Karpas-422 (cell line): ENCODE data around the gene AGBL4. TPM values are rescaled to one million over a fixed set of nuclear protein-coding genes. Genes with fewer than 3 reads are reported as not detected.

Source experiments
- DNase-seq: peaks from one replicate; pipeline ENCODE4 v3.0.0-alpha.2; 2015
- H2AFZ ChIP-seq: fragments of 200-600 bp; sonication (generic); 2 replicates; pipeline ENCODE4 v1.6.1; 2014; ENCODE audit warnings: antibody characterized with exemption, low read length, mixed read lengths
- H3K27ac ChIP-seq: fragments of 200-600 bp; sonication (generic); 2 replicates; pipeline ENCODE4 v1.5.1; 2014; ENCODE audit warnings: mild to moderate bottlenecking, low read length, moderate library complexity
- H3K27me3 ChIP-seq: fragments of 200-600 bp; sonication (generic); 2 replicates; pipeline ENCODE4 v1.6.1; 2014; ENCODE audit warnings: low read length, mixed read lengths
- H3K36me3 ChIP-seq: fragments of 200-600 bp; sonication (generic); 2 replicates; pipeline ENCODE4 v1.6.1; 2014; ENCODE audit warnings: low read length, mixed read lengths; ENCODE audit not compliant: insufficient read depth
- H3K4me1 ChIP-seq: fragments of 200-600 bp; sonication (generic); 2 replicates; pipeline ENCODE4 v1.6.1; 2014; ENCODE audit warnings: mild to moderate bottlenecking, low read length, mixed read lengths
- H3K4me2 ChIP-seq: fragments of 200-600 bp; sonication (generic); 2 replicates; pipeline ENCODE4 v1.6.1; 2014; ENCODE audit warnings: low read length, low read depth, mild to moderate bottlenecking; ENCODE audit not compliant: poor library complexity, severe bottlenecking
- H3K4me3 ChIP-seq: fragments of 200-600 bp; sonication (generic); 2 replicates; pipeline ENCODE4 v1.5.1; 2014; ENCODE audit warnings: mild to moderate bottlenecking, antibody characterized with exemption, low read length, mixed read lengths
- H3K79me2 ChIP-seq: fragments of 200-600 bp; sonication (generic); 2 replicates; pipeline ENCODE4 v1.6.1; 2014; ENCODE audit warnings: mild to moderate bottlenecking, low read length, mixed read lengths
- H3K9ac ChIP-seq: fragments of 200-600 bp; sonication (generic); 2 replicates; pipeline ENCODE4 v1.6.0; 2014; ENCODE audit warnings: low read length
- H3K9me2 ChIP-seq: fragments of 200-600 bp; sonication (generic), shearing (Covaris generic); replicated peaks from 2 replicates; pipeline ENCODE4 v1.6.0; 2014; ENCODE audit warnings: mild to moderate bottlenecking, low read length, moderate library complexity; ENCODE audit not compliant: insufficient read depth
- H3K9me3 ChIP-seq: fragments of 300-700, 200-600 bp; sonication (generic); 2 replicates; pipeline ENCODE4 v1.6.1; 2014; ENCODE audit warnings: low read length, mixed read lengths
- H4K20me1 ChIP-seq: fragments of 200-600 bp; sonication (generic); 2 replicates; pipeline ENCODE4 v1.6.1; 2014; ENCODE audit warnings: mild to moderate bottlenecking, antibody characterized with exemption, low read length, low read depth; ENCODE audit not compliant: insufficient read depth
- total RNA-seq: library from RNA; depleted of rRNA; stranded (reverse); fragments of >200 nt; shearing (Covaris generic); gene quantifications from 2 replicates; pipeline ENCODE4 v1.2.3, GENCODE V29; 2014; ENCODE audit warnings: low replicate concordance

AGBL4 gene
- total RNA-seq, 1 experiment from 2014 or later: not detected

GRCh38 chr1:49394200-49394599 is 629.6 kb downstream of the AGBL4 start:
- H3K4me2 ChIP-seq: no peak overlapping the region
- H3K27ac ChIP-seq: no peak overlapping the region
- H3K4me1 ChIP-seq: no peaks in the 10 kb centered on the region
- H3K79me2 ChIP-seq: no peaks in the 10 kb centered on the region
- DNase-seq: no peak
- no peaks in the 10 kb centered on the region for H4K20me1 ChIP-seq
- H3K9me3 ChIP-seq: no peaks in the 10 kb centered on the region
- no peaks in the 10 kb centered on the region for H3K27me3 ChIP-seq
- no peak overlapping the region for H3K9ac ChIP-seq
- H3K36me3 ChIP-seq: no peaks in the 10 kb centered on the region
- H3K4me3 ChIP-seq: no peak overlapping the region
- no peaks in the 10 kb centered on the region for H3K9me2 ChIP-seq
- no peak overlapping the region for H2AFZ ChIP-seq

- no peaks in the 10 kb centered on the region for H3K9me3 ChIP-seq
- H3K27me3 ChIP-seq: no peaks in the 10 kb centered on the region
- no peaks in the 10 kb centered on the region for H3K36me3 ChIP-seq
- H4K20me1 ChIP-seq: no peaks in the 10 kb centered on the region
- no peak overlapping the region for H3K9ac ChIP-seq
- H3K4me3 ChIP-seq: no peak overlapping the region
- H3K4me2 ChIP-seq: no peak overlapping the region
- DNase-seq: peak; percentile 35
- H3K79me2 ChIP-seq: no peaks in the 10 kb centered on the region
- no peak overlapping the region for H3K27ac ChIP-seq
- H3K4me1 ChIP-seq: no peaks in the 10 kb centered on the region
- H2AFZ ChIP-seq: no peak overlapping the region
- H3K9me2 ChIP-seq: no peaks in the 10 kb centered on the region
Observed at GRCh38 chr1:49389699-49390098, 634.1 kb downstream of the AGBL4 start.

GRCh38 chr1:49364676-49365075 is 659.1 kb downstream of the AGBL4 start:
- Histone ChIP-seq H2AFZ (no peak overlapping the region), H3K4me1 (no peaks in the 10 kb centered on the region), H4K20me1 (no peaks in the 10 kb centered on the region), H3K27me3 (no peaks in the 10 kb centered on the region), H3K36me3 (no peaks in the 10 kb centered on the region), H3K9me2 (no peaks in the 10 kb centered on the region), H3K9me3 (no peaks in the 10 kb centered on the region), H3K4me3 (no peak overlapping the region), H3K27ac (no peak overlapping the region), H3K9ac (no peak overlapping the region), H3K4me2 (no peak overlapping the region), H3K79me2 (no peaks in the 10 kb centered on the region)
- DNase-seq: no peak

GRCh38 chr1:49363628-49364027 is 660.1 kb downstream of the AGBL4 start:
- no peak overlapping the region for H3K9ac ChIP-seq
- H3K4me2 ChIP-seq: no peak overlapping the region
- no peaks in the 10 kb centered on the region for H3K36me3 ChIP-seq
- no peak overlapping the region for H3K4me3 ChIP-seq
- H3K9me3 ChIP-seq: no peaks in the 10 kb centered on the region
- no peak overlapping the region for H2AFZ ChIP-seq
- H3K27ac ChIP-seq: no peak overlapping the region
- no peaks in the 10 kb centered on the region for H3K4me1 ChIP-seq
- H4K20me1 ChIP-seq: no peaks in the 10 kb centered on the region
- H3K79me2 ChIP-seq: no peaks in the 10 kb centered on the region
- DNase-seq: no peak
- no peaks in the 10 kb centered on the region for H3K9me2 ChIP-seq
- H3K27me3 ChIP-seq: no peaks in the 10 kb centered on the region

GRCh38 chr1:49358036-49358435 is 665.7 kb downstream of the AGBL4 start:
- Histone ChIP-seq H3K4me3 (no peak overlapping the region), H3K9me3 (no peaks in the 10 kb centered on the region)
- no peak for DNase-seq

GRCh38 chr1:49356594-49356993 is 667.2 kb downstream of the AGBL4 start:
- no peaks in the 10 kb centered on the region for H4K20me1 ChIP-seq
- no peaks in the 10 kb centered on the region for H3K9me3 ChIP-seq
- no peaks in the 10 kb centered on the region for H3K9me2 ChIP-seq
- H3K79me2 ChIP-seq: no peaks in the 10 kb centered on the region
- H3K27ac ChIP-seq: no peak overlapping the region
- H3K4me3 ChIP-seq: no peak overlapping the region
- no peak overlapping the region for H3K4me2 ChIP-seq
- DNase-seq: no peak
- no peaks in the 10 kb centered on the region for H3K4me1 ChIP-seq
- H3K9ac ChIP-seq: no peak overlapping the region
- no peaks in the 10 kb centered on the region for H3K27me3 ChIP-seq
- H2AFZ ChIP-seq: no peak overlapping the region
- no peaks in the 10 kb centered on the region for H3K36me3 ChIP-seq

More at GRCh38 chr1:49358036-49358435, 665.7 kb downstream of the AGBL4 start:
- Histone ChIP-seq H3K27me3 (no peaks in the 10 kb centered on the region), H3K9ac (no peak overlapping the region), H3K27ac (no peak overlapping the region), H3K4me2 (no peak overlapping the region), H3K4me1 (no peaks in the 10 kb centered on the region), H4K20me1 (no peaks in the 10 kb centered on the region), H3K36me3 (no peaks in the 10 kb centered on the region), H2AFZ (no peak overlapping the region), H3K79me2 (no peaks in the 10 kb centered on the region), H3K9me2 (no peaks in the 10 kb centered on the region)

- Histone ChIP-seq H4K20me1 (no peaks in the 10 kb centered on the region), H2AFZ (no peak overlapping the region), H3K9me2 (no peaks in the 10 kb centered on the region), H3K9ac (no peak overlapping the region), H3K27me3 (no peaks in the 10 kb centered on the region), H3K79me2 (no peaks in the 10 kb centered on the region), H3K27ac (no peak overlapping the region), H3K4me2 (no peak overlapping the region), H3K9me3 (no peaks in the 10 kb centered on the region), H3K36me3 (no peaks in the 10 kb centered on the region), H3K4me3 (no peak overlapping the region), H3K4me1 (no peaks in the 10 kb centered on the region)
- DNase-seq: no peak
Observed at GRCh38 chr1:49351768-49352167, 672.0 kb downstream of the AGBL4 start.

GRCh38 chr1:49346767-49347349 is 676.9 kb downstream of the AGBL4 start:
- no peaks in the 10 kb centered on the region for H3K4me1 ChIP-seq
- H3K79me2 ChIP-seq: no peaks in the 10 kb centered on the region
- H3K9ac ChIP-seq: no peak overlapping the region
- no peak overlapping the region for H2AFZ ChIP-seq
- no peak overlapping the region for H3K27ac ChIP-seq
- no peak overlapping the region for H3K4me2 ChIP-seq
- no peaks in the 10 kb centered on the region for H4K20me1 ChIP-seq
- H3K9me3 ChIP-seq: no peaks in the 10 kb centered on the region
- no peak for DNase-seq
- H3K9me2 ChIP-seq: no peaks in the 10 kb centered on the region
- H3K36me3 ChIP-seq: no peaks in the 10 kb centered on the region
- no peaks in the 10 kb centered on the region for H3K27me3 ChIP-seq
- no peak overlapping the region for H3K4me3 ChIP-seq

GRCh38 chr1:49340576-49340975 is 683.2 kb downstream of the AGBL4 start:
- Histone ChIP-seq H3K27me3 (no peaks in the 10 kb centered on the region), H4K20me1 (no peaks in the 10 kb centered on the region), H3K27ac (no peak overlapping the region), H3K9ac (no peak overlapping the region), H3K4me2 (no peak overlapping the region), H3K36me3 (no peaks in the 10 kb centered on the region), H3K4me3 (no peak overlapping the region), H2AFZ (no peak overlapping the region), H3K79me2 (no peaks in the 10 kb centered on the region), H3K9me2 (no peaks in the 10 kb centered on the region), H3K4me1 (no peaks in the 10 kb centered on the region), H3K9me3 (no peaks in the 10 kb centered on the region)
- DNase-seq: no peak
